HEK293 (cell line): ENCODE data around the gene MRPL20.

Experiments
- GLI2 ChIP-seq: fragments of 450-650 bp; formaldehyde crosslinking; IDR thresholded peaks from 2 replicates; pipeline ENCODE4; 2017; ENCODE audit warnings: missing biosample characterization, missing genetic modification characterization, low read depth, borderline replicate concordance
- HIC1 ChIP-seq: fragments of 450-650 bp; formaldehyde crosslinking; IDR thresholded peaks from 2 replicates; pipeline ENCODE4 v1.5.1; 2016; ENCODE audit warnings: missing biosample characterization, missing genetic modification characterization
- MZF1 ChIP-seq: fragments of 450-650 bp; formaldehyde crosslinking; IDR thresholded peaks from 2 replicates; pipeline ENCODE4 v1.5.1; 2017; ENCODE audit warnings: missing biosample characterization, missing genetic modification characterization, borderline replicate concordance
- PRDM2 ChIP-seq: fragments of 450-650 bp; formaldehyde crosslinking; IDR thresholded peaks from 2 replicates; pipeline ENCODE4 v1.5.1; 2016; ENCODE audit warnings: missing biosample characterization, missing genetic modification characterization, borderline replicate concordance
- SALL2 ChIP-seq: fragments of 450-650 bp; formaldehyde crosslinking; IDR thresholded peaks from 2 replicates; pipeline ENCODE4 v1.5.0; 2017; ENCODE audit warnings: missing biosample characterization, mild to moderate bottlenecking, missing genetic modification characterization, borderline replicate concordance
- SETDB1 ChIP-seq: IDR thresholded peaks from one replicate; pipeline ENCODE4 v1.6.1; 2017; ENCODE audit warnings: mild to moderate bottlenecking, low read length, moderate library complexity, mixed read lengths; ENCODE audit not compliant: insufficient read length
- ZBTB10 ChIP-seq: fragments of 450-650 bp; formaldehyde crosslinking; IDR thresholded peaks from 2 replicates; pipeline ENCODE4 v1.5.1; 2016; ENCODE audit warnings: missing biosample characterization, missing genetic modification characterization
- ZFP3 ChIP-seq: fragments of 450-650 bp; formaldehyde crosslinking; IDR thresholded peaks from 2 replicates; pipeline ENCODE4 v1.5.1; 2016; ENCODE audit warnings: low read depth, missing biosample characterization, missing genetic modification characterization
- ZNF10 ChIP-seq: fragments of 450-650 bp; formaldehyde crosslinking; IDR thresholded peaks from 2 replicates; pipeline ENCODE4 v1.5.1; 2017; ENCODE audit warnings: missing biosample characterization, missing genetic modification characterization
- ZNF24 ChIP-seq: fragments of 450-650 bp; formaldehyde crosslinking; IDR thresholded peaks from 2 replicates; pipeline ENCODE4 v1.5.1; 2016; ENCODE audit warnings: missing biosample characterization, missing genetic modification characterization
- ZNF280C ChIP-seq: fragments of 450-650 bp; formaldehyde crosslinking; IDR thresholded peaks from 2 replicates; pipeline ENCODE4 v1.5.1; 2016; ENCODE audit warnings: missing biosample characterization, missing genetic modification characterization
- ZNF292 ChIP-seq: fragments of 450-650 bp; formaldehyde crosslinking; IDR thresholded peaks from 2 replicates; pipeline ENCODE4 v1.5.1; 2016; ENCODE audit warnings: low read depth, missing biosample characterization, missing genetic modification characterization, borderline replicate concordance
- ZNF37A ChIP-seq: fragments of 450-650 bp; IDR thresholded peaks from 2 replicates; pipeline ENCODE4 v1.5.1; 2018; ENCODE audit warnings: missing biosample characterization, missing genetic modification characterization
- ZNF416 ChIP-seq: fragments of 450-650 bp; formaldehyde crosslinking; IDR thresholded peaks from 2 replicates; pipeline ENCODE4 v1.5.1; 2016; ENCODE audit warnings: missing biosample characterization, missing genetic modification characterization
- ZNF473 ChIP-seq: fragments of 450-650 bp; formaldehyde crosslinking; IDR thresholded peaks from 2 replicates; pipeline ENCODE4 v1.5.1; 2017; ENCODE audit warnings: missing biosample characterization, missing genetic modification characterization
- ZNF513 ChIP-seq: fragments of 450-650 bp; IDR thresholded peaks from 2 replicates; pipeline ENCODE4 v1.5.1; 2018; ENCODE audit warnings: missing biosample characterization, missing genetic modification characterization
- ZNF518A ChIP-seq: fragments of 450-650 bp; formaldehyde crosslinking; conservative IDR thresholded peaks from 2 replicates; pipeline ENCODE4 v1.5.1; 2016; ENCODE audit warnings: low read depth, missing biosample characterization, missing genetic modification characterization
- ZNF792 ChIP-seq: fragments of 450-650 bp; formaldehyde crosslinking; IDR thresholded peaks from 2 replicates; pipeline ENCODE4 v1.5.1; 2016; ENCODE audit warnings: missing biosample characterization, missing genetic modification characterization

The MRPL20 gene

GRCh38 chr1:1353389-1354151 lies 53.5 kb downstream of the MRPL20 start (continued):
- TF ChIP-seq ZNF280C (tag by site-specific recombination) (no peak), HIC1 (peak; percentile 21; the same call in 1 of the 2 replicates), ZBTB10 (tag by site-specific recombination) (no peak), ZFP3 (tag by site-specific recombination) (no peak), PRDM2 (no peak), GLI2 (no peak), SETDB1 (no peak), ZNF10 (tag by site-specific recombination) (peak; percentile 65), ZNF292 (tag by site-specific recombination) (no peak), ZNF24 (tag by site-specific recombination) (no peak), ZNF473 (tag by site-specific recombination) (no peak), ZNF37A (no peak), ZNF792 (no peak), SALL2 (no peak), ZNF416 (tag by site-specific recombination) (no peak), ZNF513 (tag by site-specific recombination) (no peak), MZF1 (tag by site-specific recombination) (no peak), ZNF518A (tag by site-specific recombination) (no peak)
